BLaER1 treated with 17β-estradiol and CSF1 and Interleukin-3, amounts not matched to agents 10 nM and 100 nM (cell line): Measurements from ENCODE around the gene MRGPRE.

ENCODE experiments used
- H3K27ac ChIP-seq, 11 experiments: shearing (Covaris generic); formaldehyde crosslinking; 2 replicates each; pipeline ENCODE4 v1.8.1; 2022
- H3K27me3 ChIP-seq, 11 experiments: shearing (Covaris generic); formaldehyde crosslinking; 2 replicates each; pipeline ENCODE4 v1.8.1; 2022
- H3K36me3 ChIP-seq, 11 experiments: shearing (Covaris generic); formaldehyde crosslinking; 2 replicates each; pipeline ENCODE4 v1.8.1; 2022
- H3K4me1 ChIP-seq, 10 experiments: shearing (Covaris generic); formaldehyde crosslinking; 2 replicates each; pipeline ENCODE4 v1.8.1; 2022
- H3K4me2 ChIP-seq, 11 experiments: shearing (Covaris generic); formaldehyde crosslinking; 2 replicates each; pipeline ENCODE4 v1.8.1; 2022
- H3K4me3 ChIP-seq, 10 experiments: shearing (Covaris generic); formaldehyde crosslinking; 2 replicates each; pipeline ENCODE4 v1.8.1; 2022
- H3K9ac ChIP-seq, 11 experiments: shearing (Covaris generic); formaldehyde crosslinking; 2 replicates each; pipeline ENCODE4 v1.8.1; 2022
- H3K9me3 ChIP-seq, 11 experiments: shearing (Covaris generic); formaldehyde crosslinking; replicated peaks in 1 of 11; 2 replicates each; pipeline ENCODE4 v1.8.1; 2022
- H4K20me1 ChIP-seq, 11 experiments: shearing (Covaris generic); formaldehyde crosslinking; 2 replicates each; pipeline ENCODE4 v1.8.1; 2022
- Cebpa-rat ChIP-seq, 11 experiments: shearing (Covaris generic); IDR thresholded peaks; 2 replicates each; pipeline ENCODE4 v1.8.1; 2022

Gene MRGPRE

GRCh38 chr11:3190600-3190999 lies 41.6 kb downstream of the MRGPRE start:
- H3K4me2 ChIP-seq = no peak overlapping the region

GRCh38 chr11:3189886-3190583 lies 42.2 kb downstream of the MRGPRE start:
- H3K9me3 ChIP-seq = peaks cover 0 to 5% (median 0%) of the 10 kb centered on the region in 11 experiments; a peak in 6 of 22 replicates
- H3K27me3 ChIP-seq = no peaks in the 10 kb centered on the region
- no peak for TF ChIP-seq Cebpa-rat (IDR thresholded peaks at IDR 0.05)
- H4K20me1 ChIP-seq = no peaks in the 10 kb centered on the region
- no peak overlapping the region for H3K9ac ChIP-seq
- H3K27ac ChIP-seq = no peak overlapping the region
- H3K4me3 ChIP-seq = no peak overlapping the region
- peaks cover 0 to 15% (median 4%) of the 10 kb centered on the region in 10 experiments; a peak in 11 of 20 replicates for H3K4me1 ChIP-seq
- H3K36me3 ChIP-seq = no peaks in the 10 kb centered on the region
- H3K4me2 ChIP-seq = no peak overlapping the region

More at GRCh38 chr11:3190600-3190999, 41.6 kb downstream of the MRGPRE start:
- Histone ChIP-seq H3K36me3 (no peaks in the 10 kb centered on the region), H4K20me1 (0 out of 22 replicates have a peak, but pooled peaks cover 0 to 1% (median 0%) of the 10 kb centered on the region in 11 experiments), H3K9me3 (no peaks in the 10 kb centered on the region), H3K27me3 (no peaks in the 10 kb centered on the region), H3K4me1 (peaks cover 0 to 19% (median 8%) of the 10 kb centered on the region in 10 experiments; a peak in 11 of 20 replicates), H3K4me3 (no peak overlapping the region), H3K9ac (no peak overlapping the region), H3K27ac (no peak overlapping the region)
- no peak for TF ChIP-seq Cebpa-rat (IDR thresholded peaks at IDR 0.05)

- peaks cover 0 to 9% (median 2%) of the 10 kb centered on the region in 10 experiments; a peak in 4 of 20 replicates for H3K4me1 ChIP-seq
- TF ChIP-seq Cebpa-rat (IDR thresholded peaks at IDR 0.05) = no peak
- no peak overlapping the region for H3K4me3 ChIP-seq
- H3K9me3 ChIP-seq = peaks cover 0 to 11% (median 4%) of the 10 kb centered on the region in 11 experiments; a peak in 7 of 22 replicates
- H3K27ac ChIP-seq = no peak overlapping the region
- H3K36me3 ChIP-seq = no peaks in the 10 kb centered on the region
- H3K27me3 ChIP-seq = no peaks in the 10 kb centered on the region
- H3K4me2 ChIP-seq = no peak overlapping the region
- H4K20me1 ChIP-seq = no peaks in the 10 kb centered on the region
- no peak overlapping the region for H3K9ac ChIP-seq
Observed at GRCh38 chr11:3189196-3189843, 42.9 kb downstream of the MRGPRE start.

GRCh38 chr11:3188496-3189195 lies 43.6 kb downstream of the MRGPRE start:
- Histone ChIP-seq H3K4me1 (peaks cover 0 to 5% (median 0%) of the 10 kb centered on the region in 10 experiments; a peak in 4 of 20 replicates), H3K27me3 (no peaks in the 10 kb centered on the region), H3K9me3 (peaks cover 0 to 11% (median 4%) of the 10 kb centered on the region in 11 experiments; a peak in 7 of 22 replicates), H3K9ac (no peak overlapping the region), H4K20me1 (no peaks in the 10 kb centered on the region), H3K36me3 (no peaks in the 10 kb centered on the region), H3K4me2 (no peak overlapping the region), H3K27ac (no peak overlapping the region), H3K4me3 (no peak overlapping the region)
- TF ChIP-seq Cebpa-rat (IDR thresholded peaks at IDR 0.05) = no peak

DNA sequence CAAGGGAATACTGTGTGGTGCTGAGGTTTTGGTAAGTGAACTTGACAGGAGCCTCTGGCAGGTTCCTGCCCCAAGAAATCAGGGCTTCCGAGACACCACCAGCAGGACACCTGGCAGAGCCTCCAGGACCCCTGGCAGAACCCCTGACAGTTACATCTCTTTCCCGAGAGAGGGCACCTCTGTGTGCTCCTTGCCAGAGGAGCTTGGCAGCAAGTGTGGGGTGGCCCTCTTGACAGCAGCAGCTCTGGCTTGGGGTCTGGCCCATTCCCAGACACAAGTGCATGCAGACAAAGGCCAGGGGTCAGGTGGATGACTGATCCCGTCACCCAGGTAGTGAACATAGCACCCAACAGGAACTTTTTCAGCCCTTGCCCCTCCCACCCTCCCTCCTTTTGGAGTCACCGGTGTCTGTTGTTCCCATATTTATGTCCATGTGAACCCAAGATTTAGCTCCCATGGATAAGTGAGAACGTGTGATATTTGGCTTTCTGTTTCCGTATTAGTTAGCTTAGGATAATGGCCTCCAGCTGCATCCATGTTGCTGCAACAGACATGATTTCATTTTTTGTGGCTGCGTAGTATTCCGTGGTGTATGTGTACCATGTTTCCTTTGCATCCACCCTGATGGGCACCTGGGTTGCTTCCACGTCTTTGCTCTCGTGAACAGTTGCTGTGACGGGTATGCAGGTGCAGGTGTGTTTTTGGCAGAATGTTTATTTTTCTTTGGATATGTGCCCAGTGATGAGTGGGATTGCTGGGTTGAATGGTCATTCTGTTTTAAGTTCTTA lies 45.9 kb downstream of the MRGPRE start:
- no peaks in the 10 kb centered on the region for H3K36me3 ChIP-seq
- peaks cover 0 to 6% (median 0%) of the 10 kb centered on the region in 10 experiments; a peak in 3 of 20 replicates for H3K4me1 ChIP-seq
- no peak overlapping the region for H3K27ac ChIP-seq
- no peak for TF ChIP-seq Cebpa-rat (IDR thresholded peaks at IDR 0.05)
- H3K9ac ChIP-seq = no peak overlapping the region
- no peaks in the 10 kb centered on the region for H4K20me1 ChIP-seq
- no peak overlapping the region for H3K4me3 ChIP-seq
- no peaks in the 10 kb centered on the region for H3K27me3 ChIP-seq
- peaks cover 0 to 19% (median 5%) of the 10 kb centered on the region in 11 experiments; a peak in 8 of 22 replicates for H3K9me3 ChIP-seq
- no peak overlapping the region for H3K4me2 ChIP-seq

DNA sequence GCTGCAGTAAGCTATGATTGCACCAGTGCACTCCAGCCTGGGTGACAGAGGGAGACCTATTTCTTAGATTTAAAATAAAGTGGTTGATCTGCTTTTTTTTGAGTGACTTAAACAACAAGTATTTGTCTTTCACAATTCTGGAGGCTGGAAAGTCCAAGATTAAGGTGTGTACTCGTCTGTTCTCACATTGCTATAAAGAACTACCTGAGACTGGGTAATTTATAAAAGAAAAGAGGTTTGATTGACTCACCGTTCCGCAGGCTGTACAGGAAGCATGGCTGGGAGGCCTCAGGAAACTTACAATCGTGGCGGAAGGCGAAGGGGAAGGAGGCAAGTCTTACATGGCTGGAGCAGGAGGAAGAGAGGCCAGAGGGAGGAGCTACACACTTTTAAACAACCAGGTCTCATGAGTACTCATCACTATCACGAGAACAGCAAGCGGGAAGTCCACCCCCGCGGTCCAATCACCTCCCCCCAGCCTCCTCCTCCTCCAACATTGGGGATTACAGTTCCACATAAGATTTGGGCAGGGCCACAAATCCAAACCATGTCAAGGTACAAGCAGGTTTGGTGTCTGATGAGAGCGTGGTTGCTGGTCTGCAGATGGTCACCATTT lies 47.4 kb downstream of the MRGPRE start:
- Histone ChIP-seq H3K27ac (no peak overlapping the region), H3K36me3 (no peaks in the 10 kb centered on the region), H3K9ac (no peak overlapping the region), H3K4me1 (peaks cover 0 to 6% (median 0%) of the 10 kb centered on the region in 10 experiments; a peak in 3 of 20 replicates), H3K4me2 (no peak overlapping the region), H3K4me3 (no peak overlapping the region), H4K20me1 (no peaks in the 10 kb centered on the region), H3K27me3 (no peaks in the 10 kb centered on the region), H3K9me3 (peaks cover 0 to 31% (median 6%) of the 10 kb centered on the region in 11 experiments; a peak in 9 of 22 replicates)
- no peak for TF ChIP-seq Cebpa-rat (IDR thresholded peaks at IDR 0.05)

GRCh38 chr11:3183523-3183922 lies 48.7 kb downstream of the MRGPRE start:
- Histone ChIP-seq H4K20me1 (no peaks in the 10 kb centered on the region), H3K9me3 (peaks cover 0 to 36% (median 6%) of the 10 kb centered on the region in 11 experiments; a peak in 9 of 22 replicates), H3K4me1 (peaks cover 0 to 6% (median 3%) of the 10 kb centered on the region in 10 experiments; a peak in 12 of 20 replicates), H3K27me3 (no peaks in the 10 kb centered on the region), H3K27ac (no peak overlapping the region), H3K4me2 (no peak overlapping the region), H3K36me3 (no peaks in the 10 kb centered on the region), H3K4me3 (no peak overlapping the region), H3K9ac (no peak overlapping the region)
- no peak for TF ChIP-seq Cebpa-rat (IDR thresholded peaks at IDR 0.05)

GRCh38 chr11:3182462-3182852 lies 49.8 kb downstream of the MRGPRE start:
- Histone ChIP-seq H3K4me1 (peaks cover 0 to 12% (median 5%) of the 10 kb centered on the region in 10 experiments; a peak in 12 of 20 replicates), H3K9me3 (peaks cover 0 to 36% (median 6%) of the 10 kb centered on the region in 11 experiments; a peak in 11 of 22 replicates), H3K4me3 (no peak overlapping the region), H3K9ac (no peak overlapping the region), H3K27me3 (no peaks in the 10 kb centered on the region), H3K4me2 (no peak overlapping the region), H3K36me3 (no peaks in the 10 kb centered on the region), H3K27ac (no peak overlapping the region), H4K20me1 (no peaks in the 10 kb centered on the region)
- TF ChIP-seq Cebpa-rat (IDR thresholded peaks at IDR 0.05) = no peak
